GM12864 (cell line): ENCODE measurements around the gene TINAGL1.

Source experiments
- DNase-seq: peaks from one replicate; pipeline ENCODE4 v3.0.0-alpha.2; 2011; ENCODE audit warnings: low read depth
- H3K4me3 ChIP-seq: 2 replicates; pipeline ENCODE4 v1.5.1; 2011; ENCODE audit warnings: mild to moderate bottlenecking, low read depth, low read length, control low read depth
- TF ChIP-seq, protein P1 (sequence below): IDR thresholded peaks from 2 replicates; pipeline ENCODE4 v1.5.1; 2011; ENCODE audit warnings: low read depth, mild to moderate bottlenecking, moderate library complexity, low read length, control low read depth, inconsistent platforms; ENCODE audit errors: missing control alignments

The TINAGL1 gene

GRCh38 chr1:31568895-31569595, 7.3 kb upstream of the TINAGL1 start:
- TF ChIP-seq, protein P1, sequence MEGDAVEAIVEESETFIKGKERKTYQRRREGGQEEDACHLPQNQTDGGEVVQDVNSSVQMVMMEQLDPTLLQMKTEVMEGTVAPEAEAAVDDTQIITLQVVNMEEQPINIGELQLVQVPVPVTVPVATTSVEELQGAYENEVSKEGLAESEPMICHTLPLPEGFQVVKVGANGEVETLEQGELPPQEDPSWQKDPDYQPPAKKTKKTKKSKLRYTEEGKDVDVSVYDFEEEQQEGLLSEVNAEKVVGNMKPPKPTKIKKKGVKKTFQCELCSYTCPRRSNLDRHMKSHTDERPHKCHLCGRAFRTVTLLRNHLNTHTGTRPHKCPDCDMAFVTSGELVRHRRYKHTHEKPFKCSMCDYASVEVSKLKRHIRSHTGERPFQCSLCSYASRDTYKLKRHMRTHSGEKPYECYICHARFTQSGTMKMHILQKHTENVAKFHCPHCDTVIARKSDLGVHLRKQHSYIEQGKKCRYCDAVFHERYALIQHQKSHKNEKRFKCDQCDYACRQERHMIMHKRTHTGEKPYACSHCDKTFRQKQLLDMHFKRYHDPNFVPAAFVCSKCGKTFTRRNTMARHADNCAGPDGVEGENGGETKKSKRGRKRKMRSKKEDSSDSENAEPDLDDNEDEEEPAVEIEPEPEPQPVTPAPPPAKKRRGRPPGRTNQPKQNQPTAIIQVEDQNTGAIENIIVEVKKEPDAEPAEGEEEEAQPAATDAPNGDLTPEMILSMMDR = no peak
- DNase-seq = no peak

DNA sequence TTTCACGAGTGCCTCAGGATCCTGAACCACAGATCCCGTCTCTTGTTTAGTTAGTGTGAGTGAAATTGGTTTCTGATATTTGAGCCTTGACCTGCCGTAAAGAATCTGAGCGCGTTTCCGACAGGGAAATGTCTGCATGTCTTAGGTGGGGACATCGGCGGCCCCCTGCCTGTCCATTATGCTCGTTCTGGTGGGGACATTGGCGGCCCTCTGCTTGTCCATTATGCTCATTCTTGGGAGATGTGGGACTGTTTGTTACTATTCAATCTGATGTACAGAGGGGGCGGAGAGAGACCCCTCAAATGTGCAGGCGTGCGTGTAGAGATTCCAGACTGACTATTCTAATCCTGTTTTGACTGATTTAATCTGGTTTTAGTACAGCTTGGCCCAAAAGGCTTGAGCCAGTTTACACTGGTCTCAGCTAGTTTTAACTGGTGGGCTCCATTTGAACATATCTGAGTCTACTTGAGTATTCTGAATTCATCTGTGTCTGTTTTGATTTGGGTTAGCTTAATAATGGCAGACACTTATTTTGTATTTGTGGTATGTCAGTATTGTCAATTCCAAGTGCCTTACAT, 6.6 kb upstream of the TINAGL1 start:
- no peak overlapping the region for H3K4me3 ChIP-seq
- TF ChIP-seq, protein P1 = no peak
- DNase-seq = no peak

More at GRCh38 chr1:31568895-31569595, 7.3 kb upstream of the TINAGL1 start:
- H3K4me3 ChIP-seq = no peak overlapping the region

GRCh38 chr1:31570228-31570627, 6.1 kb upstream of the TINAGL1 start:
- DNase-seq = no peak
- H3K4me3 ChIP-seq = no peak overlapping the region
- TF ChIP-seq, protein P1 = no peak

DNA sequence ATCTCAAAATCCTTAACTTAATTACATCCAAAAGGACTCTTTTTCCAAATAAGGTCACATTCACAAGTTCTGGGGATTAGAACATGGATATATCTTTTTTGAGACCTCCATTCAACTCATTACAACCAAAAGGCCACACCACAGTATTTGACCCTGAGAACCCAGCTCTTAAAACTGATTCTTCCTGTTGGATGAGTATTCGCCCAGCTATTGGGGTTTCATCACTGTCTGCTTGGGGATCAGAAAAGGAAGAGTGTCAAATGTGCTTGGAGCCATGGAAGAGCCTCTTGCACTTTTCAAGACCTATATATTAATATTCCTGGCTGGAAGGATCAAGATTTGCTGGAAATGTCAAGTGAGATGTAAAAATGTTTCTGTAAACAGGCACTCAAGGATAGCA, 5.4 kb upstream of the TINAGL1 start:
- H3K4me3 ChIP-seq = no peak overlapping the region
- no peak for DNase-seq
- TF ChIP-seq, protein P1 = no peak

DNA sequence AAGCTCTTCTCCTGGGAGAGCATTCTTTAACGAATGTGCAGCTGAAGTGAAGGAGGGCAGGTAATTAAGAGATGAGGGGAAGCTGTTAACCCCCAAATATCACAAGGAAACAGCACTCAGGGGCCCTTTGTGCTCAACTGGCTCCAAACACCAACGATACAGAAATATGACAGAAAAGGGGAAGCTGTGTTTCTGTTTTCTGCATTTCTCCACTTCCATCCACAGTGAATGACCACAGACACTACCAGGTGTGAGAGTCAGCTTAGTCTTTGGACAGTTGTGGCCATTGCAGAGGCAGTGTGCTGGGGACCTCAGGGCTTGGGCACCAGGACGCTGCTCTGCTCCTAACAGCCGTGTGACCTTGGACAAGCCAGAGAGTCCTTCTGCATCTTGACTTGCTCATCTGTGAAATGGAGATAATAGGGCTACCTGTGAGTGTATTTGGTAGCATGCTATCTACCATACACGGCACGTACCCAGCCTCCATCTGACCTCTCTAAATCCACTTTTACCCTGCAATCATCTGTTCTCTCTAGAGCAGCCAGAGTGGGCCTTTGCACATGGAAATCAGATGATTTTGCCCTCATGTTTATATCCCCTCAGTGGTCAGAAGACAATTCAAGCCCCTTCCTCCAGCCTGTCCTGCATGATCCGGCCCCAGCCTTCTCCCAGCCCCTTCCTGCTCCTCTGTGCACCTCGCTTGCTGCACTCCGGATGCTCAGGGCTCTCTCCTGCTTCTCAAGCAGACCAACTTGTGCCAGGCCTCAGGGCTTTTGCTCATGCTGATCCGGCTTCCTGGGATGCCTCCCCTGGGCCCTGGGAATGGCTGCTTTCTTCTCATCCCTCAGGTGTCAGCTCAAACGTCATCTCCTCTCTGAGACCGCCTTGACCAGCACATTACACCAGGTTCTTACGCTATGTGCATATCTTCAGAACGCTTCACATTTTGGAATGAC, 4.7 kb upstream of the TINAGL1 start:
- DNase-seq = no peak
- TF ChIP-seq, protein P1 = no peak
- no peak overlapping the region for H3K4me3 ChIP-seq

DNA sequence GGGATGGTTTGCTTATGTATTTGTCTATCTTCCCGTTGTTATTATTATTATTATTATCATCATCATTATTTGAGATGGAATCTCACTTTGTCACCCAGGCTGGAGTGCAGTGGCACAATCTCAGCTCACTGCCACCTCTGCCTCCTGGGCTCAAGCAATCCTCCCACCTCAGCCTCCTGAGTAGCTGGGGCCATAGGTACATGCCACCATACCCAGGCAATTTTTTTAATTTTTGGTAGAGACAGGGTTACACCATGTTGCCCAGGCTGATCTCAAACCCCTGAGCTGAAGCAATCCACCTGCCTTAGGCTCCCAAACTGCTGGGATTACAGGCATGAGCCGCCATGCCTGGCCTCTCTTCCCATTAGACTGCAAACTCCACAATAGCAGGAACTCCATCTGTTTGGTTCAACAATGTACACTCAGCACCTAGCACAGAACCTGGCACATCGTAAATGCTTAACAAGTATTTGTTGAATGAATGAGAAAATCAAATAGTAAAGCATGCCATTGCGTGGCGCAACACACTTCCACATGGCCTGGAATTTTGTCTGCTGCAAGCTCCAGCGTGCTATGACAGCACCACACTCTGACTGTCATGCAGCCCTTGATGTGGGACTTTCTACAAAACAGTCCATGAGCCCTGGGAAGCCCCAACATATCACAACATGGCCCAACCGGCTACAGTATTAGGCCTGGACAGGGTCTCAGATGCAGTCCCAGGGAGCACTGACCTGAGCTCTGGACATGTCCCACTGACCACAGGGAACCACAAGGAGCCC, 3.8 kb upstream of the TINAGL1 start:
- TF ChIP-seq, protein P1 = no peak
- no peak overlapping the region for H3K4me3 ChIP-seq
- DNase-seq = no peak
